ENCODE measurements around the gene AUTS2. TPM values are rescaled to one million over a fixed set of nuclear protein-coding genes. Genes with fewer than 3 reads are reported as not detected.

Gene AUTS2
- total and polyA plus RNA-seq, 9 of the 15 experiments (the other 6 are each of a cell fraction or from before 2014, with no cell fraction given): 0.58 TPM; not detected in 8

DNA sequence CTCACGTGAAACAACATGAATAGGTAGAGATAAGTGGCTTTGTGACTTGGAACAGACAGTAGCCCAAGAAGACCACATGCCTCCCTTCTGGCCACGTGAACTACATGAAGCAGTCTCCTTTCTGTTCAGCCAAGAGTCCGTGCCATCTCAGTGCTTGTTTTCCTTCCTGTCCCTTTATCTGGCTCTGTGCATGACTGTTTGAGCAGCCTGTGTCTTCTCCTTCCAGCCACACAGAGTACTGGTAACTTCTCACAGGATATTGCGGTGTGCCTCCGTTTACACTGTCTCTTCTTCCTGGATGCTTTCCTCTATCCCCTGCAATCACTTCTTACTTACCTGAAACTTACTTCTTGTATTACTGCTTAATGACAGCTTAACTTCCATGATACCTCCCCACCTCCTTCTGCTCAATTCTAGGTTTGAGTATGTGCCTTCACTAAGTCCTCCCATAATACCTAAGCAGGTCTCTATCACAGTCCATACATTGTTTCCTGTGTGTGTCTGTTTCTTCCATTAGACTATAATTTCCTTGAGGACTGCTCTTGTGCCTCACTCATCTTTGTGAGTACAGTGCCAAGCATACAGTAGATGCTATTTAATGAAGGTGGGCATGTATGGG lies 748.7 kb downstream of the AUTS2 start:
- ChIA-PET POLR2A (no interaction called here), CTCF (ENCODE audit: low intra/inter-chr PET ratio) (no interaction called here)
- H3K79me2 ChIP-seq (ENCODE audit: control insufficient read depth, insufficient read depth, low read length): no peaks in the 10 kb centered on the region
- 2% methylated on average over 5 of the region's 5 CpGs for WGBS (ENCODE audit: insufficient coverage, low coverage, missing lambda C conversion rate)
- DNase-seq (ENCODE audit: extremely low read depth in 1 of 4, low spot score in 3 of 4) (no peak), FAIRE-seq (no peak), ATAC-seq (no peak)
- no peak overlapping the region for H3K27ac ChIP-seq (ENCODE audit: extremely low read depth, low read depth, low read length)
- in situ Hi-C loops (cut with MboI): no loop called here
- BruUV-seq (replicated peaks): no TSS peak
- H3K9ac ChIP-seq (ENCODE audit: insufficient read depth in 1 of 2, low read depth in 2 of 2, low read length in 2 of 2): no peak overlapping the region
- no peaks in the 10 kb centered on the region for H3K9me1 ChIP-seq (ENCODE audit: control insufficient read depth, insufficient read depth, low read length)
- H3K4me3 ChIP-seq: no peak overlapping the region
- no peak overlapping the region for H2AFZ ChIP-seq (ENCODE audit: low read depth, low read length)
- no peaks in the 10 kb centered on the region for H4K20me1 ChIP-seq (replicated peaks; ENCODE audit: control insufficient read depth, insufficient read depth, low read length)
- H3K36me3 ChIP-seq (ENCODE audit: control insufficient read depth, insufficient read depth, low read length): no peaks in the 10 kb centered on the region
- no peak overlapping the region for H3K4me2 ChIP-seq (ENCODE audit: insufficient read depth, low read length)
- intact Hi-C loops (cut with micrococcal nuclease): no loop called here
- H3K27me3 ChIP-seq (ENCODE audit: control insufficient read depth in 2 of 2, insufficient read depth in 2 of 2, low read length in 2 of 2): no peaks in the 10 kb centered on the region; a peak in 1 of 5 replicates
- H3K4me1 ChIP-seq (replicated peaks in 1 of 2; ENCODE audit: control insufficient read depth in 2 of 2, insufficient read depth in 2 of 2, low read length in 2 of 2): no peaks in the 10 kb centered on the region
- H3K9me3 ChIP-seq (replicated peaks; ENCODE audit: control insufficient read depth, insufficient read depth, low read depth, low read length): no peaks in the 10 kb centered on the region
- TF ChIP-seq CBX3 (IDR thresholded peaks at IDR 0.05; ENCODE audit: borderline replicate concordance in 1 of 2, low read length in 2 of 2): no peak
- no peak for TF ChIP-seq ELF1 (tag; IDR thresholded peaks at IDR 0.05)
- TF ChIP-seq KDM4B (IDR thresholded peaks at IDR 0.05; ENCODE audit: borderline replicate concordance in 2 of 2, low read depth in 1 of 2): no peak
- TF ChIP-seq, protein P1, sequence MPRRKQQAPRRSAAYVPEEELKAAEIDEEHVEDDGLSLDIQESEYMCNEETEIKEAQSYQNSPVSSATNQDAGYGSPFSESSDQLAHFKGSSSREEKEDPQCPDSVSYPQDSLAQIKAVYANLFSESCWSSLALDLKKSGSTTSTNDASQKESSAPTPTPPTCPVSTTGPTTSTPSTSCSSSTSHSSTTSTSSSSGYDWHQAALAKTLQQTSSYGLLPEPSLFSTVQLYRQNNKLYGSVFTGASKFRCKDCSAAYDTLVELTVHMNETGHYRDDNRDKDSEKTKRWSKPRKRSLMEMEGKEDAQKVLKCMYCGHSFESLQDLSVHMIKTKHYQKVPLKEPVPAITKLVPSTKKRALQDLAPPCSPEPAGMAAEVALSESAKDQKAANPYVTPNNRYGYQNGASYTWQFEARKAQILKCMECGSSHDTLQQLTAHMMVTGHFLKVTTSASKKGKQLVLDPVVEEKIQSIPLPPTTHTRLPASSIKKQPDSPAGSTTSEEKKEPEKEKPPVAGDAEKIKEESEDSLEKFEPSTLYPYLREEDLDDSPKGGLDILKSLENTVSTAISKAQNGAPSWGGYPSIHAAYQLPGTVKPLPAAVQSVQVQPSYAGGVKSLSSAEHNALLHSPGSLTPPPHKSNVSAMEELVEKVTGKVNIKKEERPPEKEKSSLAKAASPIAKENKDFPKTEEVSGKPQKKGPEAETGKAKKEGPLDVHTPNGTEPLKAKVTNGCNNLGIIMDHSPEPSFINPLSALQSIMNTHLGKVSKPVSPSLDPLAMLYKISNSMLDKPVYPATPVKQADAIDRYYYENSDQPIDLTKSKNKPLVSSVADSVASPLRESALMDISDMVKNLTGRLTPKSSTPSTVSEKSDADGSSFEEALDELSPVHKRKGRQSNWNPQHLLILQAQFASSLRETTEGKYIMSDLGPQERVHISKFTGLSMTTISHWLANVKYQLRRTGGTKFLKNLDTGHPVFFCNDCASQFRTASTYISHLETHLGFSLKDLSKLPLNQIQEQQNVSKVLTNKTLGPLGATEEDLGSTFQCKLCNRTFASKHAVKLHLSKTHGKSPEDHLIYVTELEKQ (CRISPR knock-in tag; IDR thresholded peaks at IDR 0.05): no peak
- no peak for TF ChIP-seq ZNF707 (CRISPR knock-in tag; conservative IDR thresholded peaks at IDR 0.05)
- TF ChIP-seq, protein P2, sequence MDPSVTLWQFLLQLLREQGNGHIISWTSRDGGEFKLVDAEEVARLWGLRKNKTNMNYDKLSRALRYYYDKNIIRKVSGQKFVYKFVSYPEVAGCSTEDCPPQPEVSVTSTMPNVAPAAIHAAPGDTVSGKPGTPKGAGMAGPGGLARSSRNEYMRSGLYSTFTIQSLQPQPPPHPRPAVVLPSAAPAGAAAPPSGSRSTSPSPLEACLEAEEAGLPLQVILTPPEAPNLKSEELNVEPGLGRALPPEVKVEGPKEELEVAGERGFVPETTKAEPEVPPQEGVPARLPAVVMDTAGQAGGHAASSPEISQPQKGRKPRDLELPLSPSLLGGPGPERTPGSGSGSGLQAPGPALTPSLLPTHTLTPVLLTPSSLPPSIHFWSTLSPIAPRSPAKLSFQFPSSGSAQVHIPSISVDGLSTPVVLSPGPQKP (CRISPR knock-in tag; IDR thresholded peaks at IDR 0.05): no peak
- TF ChIP-seq ZNF121 (CRISPR knock-in tag; conservative IDR thresholded peaks at IDR 0.05): no peak
- no peak for TF ChIP-seq SRSF9 (IDR thresholded peaks at IDR 0.05; ENCODE audit: borderline replicate concordance, low read depth, low read length)
- TF ChIP-seq, protein P3, sequence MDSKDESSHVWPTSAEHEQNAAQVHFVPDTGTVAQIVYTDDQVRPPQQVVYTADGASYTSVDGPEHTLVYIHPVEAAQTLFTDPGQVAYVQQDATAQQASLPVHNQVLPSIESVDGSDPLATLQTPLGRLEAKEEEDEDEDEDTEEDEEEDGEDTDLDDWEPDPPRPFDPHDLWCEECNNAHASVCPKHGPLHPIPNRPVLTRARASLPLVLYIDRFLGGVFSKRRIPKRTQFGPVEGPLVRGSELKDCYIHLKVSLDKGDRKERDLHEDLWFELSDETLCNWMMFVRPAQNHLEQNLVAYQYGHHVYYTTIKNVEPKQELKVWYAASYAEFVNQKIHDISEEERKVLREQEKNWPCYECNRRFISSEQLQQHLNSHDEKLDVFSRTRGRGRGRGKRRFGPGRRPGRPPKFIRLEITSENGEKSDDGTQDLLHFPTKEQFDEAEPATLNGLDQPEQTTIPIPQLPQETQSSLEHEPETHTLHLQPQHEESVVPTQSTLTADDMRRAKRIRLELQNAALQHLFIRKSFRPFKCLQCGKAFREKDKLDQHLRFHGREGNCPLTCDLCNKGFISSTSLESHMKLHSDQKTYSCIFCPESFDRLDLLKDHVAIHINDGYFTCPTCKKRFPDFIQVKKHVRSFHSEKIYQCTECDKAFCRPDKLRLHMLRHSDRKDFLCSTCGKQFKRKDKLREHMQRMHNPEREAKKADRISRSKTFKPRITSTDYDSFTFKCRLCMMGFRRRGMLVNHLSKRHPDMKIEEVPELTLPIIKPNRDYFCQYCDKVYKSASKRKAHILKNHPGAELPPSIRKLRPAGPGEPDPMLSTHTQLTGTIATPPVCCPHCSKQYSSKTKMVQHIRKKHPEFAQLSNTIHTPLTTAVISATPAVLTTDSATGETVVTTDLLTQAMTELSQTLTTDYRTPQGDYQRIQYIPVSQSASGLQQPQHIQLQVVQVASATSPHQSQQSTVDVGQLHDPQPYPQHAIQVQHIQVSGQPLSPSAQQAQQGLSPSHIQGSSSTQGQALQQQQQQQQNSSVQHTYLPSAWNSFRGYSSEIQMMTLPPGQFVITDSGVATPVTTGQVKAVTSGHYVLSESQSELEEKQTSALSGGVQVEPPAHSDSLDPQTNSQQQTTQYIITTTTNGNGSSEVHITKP (IDR thresholded peaks at IDR 0.05; ENCODE audit: partially characterized antibody): no peak
- TF ChIP-seq, protein P4, sequence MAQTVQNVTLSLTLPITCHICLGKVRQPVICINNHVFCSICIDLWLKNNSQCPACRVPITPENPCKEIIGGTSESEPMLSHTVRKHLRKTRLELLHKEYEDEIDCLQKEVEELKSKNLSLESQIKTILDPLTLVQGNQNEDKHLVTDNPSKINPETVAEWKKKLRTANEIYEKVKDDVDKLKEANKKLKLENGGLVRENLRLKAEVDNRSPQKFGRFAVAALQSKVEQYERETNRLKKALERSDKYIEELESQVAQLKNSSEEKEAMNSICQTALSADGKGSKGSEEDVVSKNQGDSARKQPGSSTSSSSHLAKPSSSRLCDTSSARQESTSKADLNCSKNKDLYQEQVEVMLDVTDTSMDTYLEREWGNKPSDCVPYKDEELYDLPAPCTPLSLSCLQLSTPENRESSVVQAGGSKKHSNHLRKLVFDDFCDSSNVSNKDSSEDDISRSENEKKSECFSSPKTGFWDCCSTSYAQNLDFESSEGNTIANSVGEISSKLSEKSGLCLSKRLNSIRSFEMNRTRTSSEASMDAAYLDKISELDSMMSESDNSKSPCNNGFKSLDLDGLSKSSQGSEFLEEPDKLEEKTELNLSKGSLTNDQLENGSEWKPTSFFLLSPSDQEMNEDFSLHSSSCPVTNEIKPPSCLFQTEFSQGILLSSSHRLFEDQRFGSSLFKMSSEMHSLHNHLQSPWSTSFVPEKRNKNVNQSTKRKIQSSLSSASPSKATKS (CRISPR knock-in tag; IDR thresholded peaks at IDR 0.05): no peak
- TF ChIP-seq MCM2 (IDR thresholded peaks at IDR 0.05; ENCODE audit: low read depth): no peak
